ENCODE data around the gene PEDS1.

GRCh38 chr20:50124496-50124895 is 29.0 kb downstream of the PEDS1 start:
- no peak for TF ChIP-seq CTCF (IDR thresholded peaks at IDR 0.05; ENCODE audit: low read length)
- TF ChIP-seq EZH2 (IDR thresholded peaks at IDR 0.05; ENCODE audit: borderline replicate concordance, low read length) = no peak

Data from OCI-LY1 (cell line).